ENCODE results near the gene PRTFDC1.

DNA sequence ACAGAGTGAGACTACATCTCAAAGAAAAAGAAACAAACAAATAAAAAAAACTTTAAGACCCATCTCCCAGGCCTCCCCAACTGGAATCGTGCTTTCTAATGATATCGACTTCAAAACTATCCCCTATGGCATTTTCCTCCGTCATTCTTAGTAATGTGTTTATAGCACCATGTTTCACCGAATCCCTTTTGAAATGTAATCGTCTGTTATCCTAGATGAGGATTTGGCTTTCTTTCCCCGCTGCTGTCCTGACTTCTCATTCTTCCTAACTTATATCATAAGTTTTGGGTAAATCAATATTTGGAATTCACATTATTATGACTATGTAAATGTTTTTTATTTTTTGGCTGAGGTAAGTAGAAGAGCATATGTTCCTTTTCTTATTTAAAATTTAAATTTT is 151.5 kb downstream of the PRTFDC1 start:
- no peak for TF ChIP-seq POLR2A (IDR thresholded peaks at IDR 0.05)
- TF ChIP-seq, protein P1, sequence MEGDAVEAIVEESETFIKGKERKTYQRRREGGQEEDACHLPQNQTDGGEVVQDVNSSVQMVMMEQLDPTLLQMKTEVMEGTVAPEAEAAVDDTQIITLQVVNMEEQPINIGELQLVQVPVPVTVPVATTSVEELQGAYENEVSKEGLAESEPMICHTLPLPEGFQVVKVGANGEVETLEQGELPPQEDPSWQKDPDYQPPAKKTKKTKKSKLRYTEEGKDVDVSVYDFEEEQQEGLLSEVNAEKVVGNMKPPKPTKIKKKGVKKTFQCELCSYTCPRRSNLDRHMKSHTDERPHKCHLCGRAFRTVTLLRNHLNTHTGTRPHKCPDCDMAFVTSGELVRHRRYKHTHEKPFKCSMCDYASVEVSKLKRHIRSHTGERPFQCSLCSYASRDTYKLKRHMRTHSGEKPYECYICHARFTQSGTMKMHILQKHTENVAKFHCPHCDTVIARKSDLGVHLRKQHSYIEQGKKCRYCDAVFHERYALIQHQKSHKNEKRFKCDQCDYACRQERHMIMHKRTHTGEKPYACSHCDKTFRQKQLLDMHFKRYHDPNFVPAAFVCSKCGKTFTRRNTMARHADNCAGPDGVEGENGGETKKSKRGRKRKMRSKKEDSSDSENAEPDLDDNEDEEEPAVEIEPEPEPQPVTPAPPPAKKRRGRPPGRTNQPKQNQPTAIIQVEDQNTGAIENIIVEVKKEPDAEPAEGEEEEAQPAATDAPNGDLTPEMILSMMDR (IDR thresholded peaks at IDR 0.05): no peak
